HG02981 (cell line): ENCODE data around the gene MTREX.

Experiments used
- ATAC-seq: cut with Tn5 transposase; IDR thresholded peaks from one replicate; pipeline ENCODE4 v1.9.1; 2021; ENCODE audit warnings: mild to moderate bottlenecking, moderate library complexity; ENCODE audit not compliant: unreplicated experiment

The MTREX gene

GRCh38 chr5:55467862-55468551 lies 160.2 kb downstream of the MTREX start:
- no peak for ATAC-seq

DNA sequence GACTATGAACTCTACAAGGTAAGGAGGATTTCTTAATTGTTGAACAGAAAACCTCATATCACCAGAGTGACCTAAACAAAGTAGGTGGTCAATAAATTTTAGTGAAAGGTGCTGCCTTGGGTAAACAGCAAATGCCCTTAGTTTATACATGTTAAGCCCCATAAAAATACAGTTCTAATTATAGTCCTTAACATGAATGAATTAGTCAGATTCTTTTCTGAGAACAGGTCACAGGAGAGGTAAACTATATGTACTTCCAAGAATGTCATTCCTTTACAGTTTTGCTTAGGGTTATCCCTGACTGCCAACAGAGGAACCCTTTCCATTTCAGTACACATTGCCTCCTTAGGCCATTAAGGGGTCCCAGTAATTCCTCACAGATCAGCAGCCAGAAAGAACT lies 162.1 kb downstream of the MTREX start:
- no peak for ATAC-seq

- no peak for ATAC-seq
Measured at GRCh38 chr5:55470282-55470681, 162.5 kb downstream of the MTREX start.

GRCh38 chr5:55471468-55471867 lies 163.7 kb downstream of the MTREX start:
- no peak for ATAC-seq

DNA sequence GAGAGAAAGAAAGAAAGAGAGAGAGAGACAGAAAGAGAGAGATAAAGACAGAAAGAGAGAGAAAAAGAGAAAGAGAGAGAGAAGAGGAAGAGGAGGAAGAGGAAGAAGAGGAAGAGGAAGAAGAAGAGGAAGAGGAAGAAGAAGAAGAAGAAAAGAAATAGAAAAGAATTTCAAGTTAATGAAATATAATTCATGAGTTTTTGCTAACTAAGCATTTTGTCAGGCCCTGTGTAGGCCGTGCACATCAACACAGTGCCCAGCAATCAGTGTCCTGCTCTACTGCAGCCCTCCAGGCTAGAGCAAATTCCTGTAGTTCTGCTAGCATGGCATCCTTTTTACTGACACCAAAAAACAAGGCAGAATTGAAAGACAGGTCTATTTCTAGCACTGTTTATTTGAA lies 164.9 kb downstream of the MTREX start:
- no peak for ATAC-seq
